GM18520 (cell line): Measurements from ENCODE around the gene PRR33.
"Not testable (repeated sequence)": the region's sequence is repeated elsewhere in the genome, so short reads cannot be mapped to it uniquely, and the experiment has no call there.

Experiments used
- ATAC-seq: cut with Tn5 transposase; IDR thresholded peaks from one replicate; pipeline ENCODE4 v1.9.1; 2021; ENCODE audit not compliant: unreplicated experiment

PRR33 gene

DNA sequence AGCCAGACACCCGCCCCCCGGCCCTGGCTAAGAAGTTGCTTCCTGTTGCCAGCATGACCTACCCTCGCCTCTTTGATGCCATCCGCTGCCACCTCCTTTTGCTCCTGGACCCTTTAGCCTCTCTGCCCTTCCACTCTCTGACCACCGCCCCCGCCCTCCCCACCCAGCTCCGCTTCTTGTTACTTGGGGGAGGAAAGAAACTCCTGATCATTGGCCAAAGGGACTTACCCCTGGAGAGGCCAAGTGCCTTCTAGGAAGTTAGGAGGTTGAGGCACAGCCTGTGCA, at the start of gene PRR33:
Gene PRR33, minus strand, starts transcription at position 65 of the 285 bp plus-strand sequence. CDS start 1,311 bp downstream, outside the sequence.
- ATAC-seq, result no peak

GRCh38 chr11:1939788-1940187, 48.1 kb upstream of the PRR33 start:
- not testable (repeated sequence) for ATAC-seq

DNA sequence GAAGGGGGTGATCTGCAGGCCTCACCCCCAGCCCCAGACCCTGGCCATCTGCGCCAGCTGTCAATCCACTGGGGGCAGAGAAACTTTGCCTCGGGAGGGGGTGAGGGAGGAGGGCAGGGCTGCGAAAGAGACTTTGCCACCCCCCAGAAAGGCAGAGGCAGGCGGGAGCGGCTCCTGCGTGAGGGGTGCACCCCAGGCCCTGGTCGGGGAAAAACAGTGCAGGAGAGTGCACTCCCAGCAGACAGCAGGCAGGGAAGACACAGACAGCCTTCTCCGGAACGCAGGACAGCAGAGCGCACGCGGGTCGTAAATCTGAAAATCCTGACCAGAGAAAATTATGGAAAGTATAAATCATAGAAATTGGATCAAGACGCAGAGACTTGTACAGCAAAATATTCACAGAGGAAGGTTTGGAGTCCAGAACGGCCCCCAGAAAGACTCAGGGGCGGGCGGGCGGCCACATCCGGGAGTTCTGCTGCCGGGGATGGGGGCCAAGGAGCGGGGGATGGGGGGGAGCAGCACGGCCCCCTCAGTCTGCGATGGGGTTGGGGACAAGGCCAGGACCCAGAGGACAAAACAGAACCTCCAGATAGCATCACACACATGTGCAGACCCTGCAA, 47.4 kb upstream of the PRR33 start:
- no peak for ATAC-seq

GRCh38 chr11:1938343-1939005, 46.8 kb upstream of the PRR33 start:
- ATAC-seq, result no peak

GRCh38 chr11:1937616-1938342, 46.1 kb upstream of the PRR33 start:
- no peak for ATAC-seq

- ATAC-seq, result no peak
These were observed 45.3 kb upstream of the PRR33 start for GRCh38 chr11:1936781-1937615.

GRCh38 chr11:1936072-1936780, 44.5 kb upstream of the PRR33 start:
- ATAC-seq, result no peak

DNA sequence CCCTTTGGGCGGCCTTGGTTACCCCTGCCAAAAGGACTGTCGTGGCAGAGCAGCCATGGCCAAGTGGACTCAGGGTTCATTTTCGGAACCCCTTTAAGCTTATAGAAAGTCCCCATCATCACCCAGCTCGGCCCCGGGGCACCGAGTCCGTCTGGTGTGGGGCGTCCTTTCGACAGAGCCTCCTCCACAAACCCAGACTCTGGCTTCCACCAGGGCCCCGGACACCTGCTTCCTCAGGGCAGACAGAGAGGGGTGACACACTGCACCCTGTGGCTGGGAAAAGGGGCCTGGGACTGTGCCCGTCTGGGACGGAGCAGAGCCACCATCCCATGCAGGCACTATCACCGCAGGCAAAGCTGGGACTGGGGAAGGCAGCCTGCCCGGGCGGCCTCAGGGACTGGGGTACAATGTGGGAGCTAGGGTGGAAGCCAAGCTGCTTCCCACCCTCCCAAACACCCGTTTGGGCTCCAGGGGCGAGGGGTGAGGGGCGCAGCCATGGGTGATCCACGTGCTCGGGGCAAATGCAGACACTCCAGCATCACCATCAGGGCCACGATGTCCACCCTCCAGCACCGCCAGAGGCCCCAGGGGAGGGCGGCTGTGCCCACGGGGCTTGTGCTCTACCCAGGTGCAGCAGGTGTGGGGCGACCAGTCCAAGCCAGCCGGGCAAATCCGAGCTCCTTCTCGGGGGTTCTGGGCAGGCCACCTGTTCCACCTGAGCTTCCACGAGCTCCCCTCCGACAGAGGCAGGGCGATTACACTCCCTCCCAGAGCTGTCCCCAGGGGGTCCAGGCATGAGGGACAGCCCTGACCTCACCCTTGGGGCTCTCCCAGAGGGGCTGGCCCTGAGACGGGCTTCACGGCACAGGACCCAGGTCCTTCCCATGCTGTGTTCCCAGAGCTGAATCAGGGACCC, 43.7 kb upstream of the PRR33 start:
- ATAC-seq, result no peak

DNA sequence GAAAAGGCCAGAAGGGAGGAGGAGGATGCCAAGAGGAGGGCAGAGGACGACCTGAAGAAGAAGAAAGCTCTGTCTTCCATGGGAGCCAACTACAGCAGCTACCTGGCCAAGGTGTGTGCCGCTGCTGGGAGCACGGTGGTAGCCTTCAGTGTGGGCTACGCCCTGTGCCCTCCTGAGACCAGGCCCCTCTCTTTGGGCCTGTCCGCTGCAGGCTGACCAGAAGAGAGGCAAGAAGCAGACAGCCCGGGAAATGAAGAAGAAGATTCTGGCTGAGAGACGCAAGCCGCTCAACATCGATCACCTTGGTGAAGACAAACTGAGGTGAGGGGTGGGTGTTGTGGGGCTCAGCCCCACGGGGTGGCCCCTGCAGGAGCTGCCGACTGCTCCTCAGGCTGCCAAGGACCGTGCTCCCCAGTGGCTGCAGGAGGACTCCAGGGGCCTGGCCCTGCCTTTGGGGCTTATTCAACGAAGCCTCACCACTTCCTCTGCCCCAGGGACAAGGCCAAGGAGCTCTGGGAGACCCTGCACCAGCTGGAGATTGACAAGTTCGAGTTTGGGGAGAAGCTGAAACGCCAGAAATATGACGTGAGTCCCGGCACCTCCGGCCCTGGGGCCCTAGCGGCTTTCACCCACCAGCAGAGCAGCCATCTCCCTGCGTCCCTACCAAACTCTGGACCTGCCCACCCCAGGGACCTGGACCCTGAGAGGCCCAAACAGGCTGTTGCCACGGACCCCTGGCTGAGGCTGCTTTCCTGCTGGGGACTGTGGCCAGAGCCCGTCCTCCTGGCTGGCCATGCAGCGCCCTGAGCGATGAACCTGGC, 42.9 kb upstream of the PRR33 start:
- no peak for ATAC-seq

GRCh38 chr11:1933416-1934334, 42.0 kb upstream of the PRR33 start:
- no peak for ATAC-seq

DNA sequence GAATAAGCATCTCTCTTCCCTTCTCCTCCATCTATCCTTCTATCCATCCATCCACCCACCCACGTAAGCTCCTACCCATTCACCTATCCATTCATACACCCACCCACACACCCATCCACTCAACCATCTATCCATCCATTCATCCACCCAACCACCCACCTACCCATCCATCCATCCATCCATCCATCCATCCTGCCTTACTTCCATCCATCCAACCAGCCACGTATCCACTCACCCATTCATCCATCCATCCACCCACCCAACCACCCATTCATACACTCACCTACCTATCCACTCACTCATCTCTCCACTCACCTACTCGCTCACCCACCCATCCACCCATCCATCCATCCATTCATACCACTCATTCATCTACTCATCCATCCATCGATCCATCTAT, 41.0 kb upstream of the PRR33 start:
- ATAC-seq, result no peak

- ATAC-seq, result no peak
These were observed 40.4 kb upstream of the PRR33 start for GRCh38 chr11:1932105-1932480.

DNA sequence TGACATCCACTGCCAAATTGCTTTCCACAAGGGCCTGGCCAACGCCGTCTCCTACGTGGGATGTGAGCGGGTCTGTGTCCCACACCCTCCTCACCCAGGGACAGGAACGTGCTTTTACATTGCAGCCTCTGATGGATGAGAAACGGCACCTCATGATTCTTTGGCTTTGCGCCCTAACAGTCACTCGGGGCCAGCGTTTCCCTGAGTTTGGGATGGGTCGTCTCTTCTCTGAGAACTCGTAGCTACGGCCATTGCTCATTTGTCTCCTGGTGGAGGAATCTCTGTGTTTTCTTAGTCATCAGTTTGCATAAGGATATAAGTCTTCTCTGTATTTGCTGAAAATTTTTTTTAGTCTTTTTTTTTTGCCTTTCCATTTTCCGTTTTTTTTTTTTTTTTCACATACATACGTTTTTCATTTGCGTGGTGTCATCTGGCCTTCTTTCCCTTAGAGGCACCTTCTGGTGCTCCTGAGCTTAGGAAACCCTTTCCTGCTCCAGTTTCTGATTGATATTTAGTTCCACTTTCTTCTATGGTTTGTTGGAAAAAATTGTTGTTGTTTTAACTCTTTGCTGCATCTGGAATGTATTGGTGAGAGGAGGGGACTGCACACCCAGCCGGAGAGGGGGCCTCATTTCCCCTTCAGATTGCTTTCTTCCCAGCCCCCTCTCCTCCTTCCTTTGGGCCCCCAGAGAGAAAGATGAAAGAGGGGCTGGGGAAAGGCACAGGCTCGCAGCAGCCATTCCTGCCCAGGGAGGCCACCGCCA, 39.8 kb upstream of the PRR33 start:
- ATAC-seq, result no peak

GRCh38 chr11:1930462-1930830, 38.8 kb upstream of the PRR33 start:
- no peak for ATAC-seq

- no peak for ATAC-seq
These were observed 38.1 kb upstream of the PRR33 start for GRCh38 chr11:1929621-1930461.

DNA sequence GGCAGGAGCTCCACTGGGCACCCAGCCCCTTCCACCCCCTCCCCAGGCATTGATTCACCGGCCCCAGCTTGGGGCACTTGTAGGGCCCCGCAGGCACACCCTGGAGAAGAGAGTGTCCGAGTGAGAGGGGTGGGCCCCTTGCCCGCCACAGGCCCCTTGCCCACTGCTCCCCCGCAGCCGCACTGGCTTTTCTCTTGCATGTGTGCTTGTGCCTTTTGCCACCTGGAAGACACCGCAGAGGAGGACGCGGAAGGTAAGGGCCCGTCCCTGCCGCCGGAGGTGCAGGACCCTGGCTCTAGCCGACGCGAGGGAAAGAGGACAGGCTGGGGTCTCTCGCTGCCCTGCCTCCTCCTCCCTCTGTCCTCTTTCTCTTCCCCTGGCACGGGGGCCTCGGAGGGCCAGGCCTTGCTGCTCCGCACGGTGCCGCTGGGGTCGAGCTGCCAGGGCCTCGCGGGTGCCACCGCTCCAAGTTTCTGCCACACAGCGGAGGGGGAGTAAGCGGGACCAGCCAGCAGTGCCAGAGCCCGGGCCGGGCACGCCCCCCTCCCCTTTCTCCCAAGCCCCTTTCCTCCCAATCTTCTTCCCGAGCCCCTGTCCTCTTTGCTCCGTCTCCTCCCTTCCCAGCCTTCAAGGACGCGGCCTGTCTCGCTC, 37.3 kb upstream of the PRR33 start:
- ATAC-seq, result no peak
